Measurements from ENCODE around the gene PLGLB1. TPM values are rescaled to one million over a fixed set of nuclear protein-coding genes. Genes with fewer than 3 reads are reported as not detected.

Gene PLGLB1
- total RNA-seq: 0.24 and 2.3 TPM in 2 replicates

GRCh38 chr2:87021744-87022143, at the start of gene PLGLB1:
Gene PLGLB1 (minus strand): TSS chr2:87021844. CDS start chr2:87021783, 61 bp downstream.

Other genes with a start within 250 kb of the PLGLB1 start
- under 0.01 TPM in 1 of 2 replicates, not detected in the other for gene CD8A, start 230.9 kb downstream of the PLGLB1 start, total RNA-seq
- gene CD8B, start 160.0 kb downstream of the PLGLB1 start, total RNA-seq: 0.24 TPM in 1 of 2 replicates, not detected in the other
- 0.24 and 1.5 TPM in 2 replicates for gene RGPD1, start 79.7 kb downstream of the PLGLB1 start, total RNA-seq